Measurements from ENCODE around the gene KRTAP12-2. TPM values are rescaled to one million over a fixed set of nuclear protein-coding genes. Genes with fewer than 3 reads are reported as not detected.
A peak's percentile ranks its signal among the peaks of the same experiment; 100 is the strongest.

The KRTAP12-2 gene
- total and polyA plus RNA-seq, 4 donors = not detected

DNA sequence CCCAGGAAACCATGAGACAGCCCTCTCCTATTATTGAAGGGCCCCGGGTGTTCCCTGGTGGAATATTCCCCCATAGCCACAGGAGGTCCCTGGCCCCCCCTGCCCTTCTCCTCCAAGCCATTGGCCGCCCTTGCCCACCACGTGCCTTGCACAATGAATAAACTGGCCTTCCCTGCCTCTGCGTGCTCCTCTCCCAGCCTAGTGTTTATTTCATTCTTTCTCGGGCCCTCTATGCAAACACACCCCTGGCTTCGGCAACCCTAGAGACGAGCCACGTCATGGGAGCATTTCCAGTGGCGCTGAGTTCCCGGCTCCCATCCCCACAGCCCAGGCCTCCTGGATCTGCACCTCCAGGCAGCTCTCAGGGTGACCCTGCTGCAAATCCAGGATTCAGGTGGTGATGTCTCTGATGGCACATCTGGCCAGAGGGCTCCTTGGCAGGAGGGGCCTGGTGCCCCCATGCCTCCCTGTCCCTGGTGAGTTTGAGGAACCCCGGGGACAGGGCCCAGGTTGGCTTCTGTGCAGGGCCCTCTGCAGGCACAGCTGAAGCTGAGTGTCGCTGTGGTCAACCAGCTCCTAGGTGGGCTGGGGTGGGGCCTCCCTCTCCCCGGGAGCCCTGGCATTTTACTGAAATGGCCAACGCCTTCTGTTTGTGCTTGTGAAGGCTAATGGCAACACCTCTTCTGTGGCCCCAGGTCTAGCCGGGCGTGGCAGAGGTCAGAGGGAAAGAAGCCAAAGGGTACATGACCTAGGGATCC lies 36.4 kb upstream of the KRTAP12-2 start:
- Histone ChIP-seq H3K9me3 (ENCODE audit: control insufficient read depth in 4 of 4, low read length in 3 of 4) (no peaks in the 10 kb centered on the region), H3K27ac (ENCODE audit: low read depth in 1 of 2, low read length in 2 of 2) (no peak overlapping the region), H3K4me1 (ENCODE audit: control insufficient read depth in 4 of 4, insufficient read depth in 4 of 4, low read length in 3 of 4) (peaks cover 0 to 2% (median 0%) of the 10 kb centered on the region in 4 donors), H3K36me3 (ENCODE audit: control insufficient read depth in 4 of 4, insufficient read depth in 3 of 4, low read depth in 1 of 4, low read length in 3 of 4) (no peaks in the 10 kb centered on the region), H3K9ac (ENCODE audit: low read depth in 1 of 2, low read length in 2 of 2) (no peak overlapping the region), H3K4me3 (ENCODE audit: low read depth in 1 of 3, low read length in 3 of 3) (no peak overlapping the region), H3K27me3 (ENCODE audit: control insufficient read depth in 4 of 4, insufficient read depth in 4 of 4, low read length in 3 of 4) (peaks cover 3 to 21% (median 9%) of the 10 kb centered on the region in 4 donors)
- WGBS = 38% methylated on average over 16 of the region's 16 CpGs
- TF ChIP-seq GABPA (IDR thresholded peaks at IDR 0.05 in 1 of 2, conservative IDR thresholded peaks at IDR 0.05 in 1 of 2) (no peak), JUND (IDR thresholded peaks at IDR 0.05) (no peak), EGR1 (IDR thresholded peaks at IDR 0.05; ENCODE audit: low read depth in 2 of 2) (no peak)
- DNase-seq (ENCODE audit: low spot score) = peak; percentile 31

DNA sequence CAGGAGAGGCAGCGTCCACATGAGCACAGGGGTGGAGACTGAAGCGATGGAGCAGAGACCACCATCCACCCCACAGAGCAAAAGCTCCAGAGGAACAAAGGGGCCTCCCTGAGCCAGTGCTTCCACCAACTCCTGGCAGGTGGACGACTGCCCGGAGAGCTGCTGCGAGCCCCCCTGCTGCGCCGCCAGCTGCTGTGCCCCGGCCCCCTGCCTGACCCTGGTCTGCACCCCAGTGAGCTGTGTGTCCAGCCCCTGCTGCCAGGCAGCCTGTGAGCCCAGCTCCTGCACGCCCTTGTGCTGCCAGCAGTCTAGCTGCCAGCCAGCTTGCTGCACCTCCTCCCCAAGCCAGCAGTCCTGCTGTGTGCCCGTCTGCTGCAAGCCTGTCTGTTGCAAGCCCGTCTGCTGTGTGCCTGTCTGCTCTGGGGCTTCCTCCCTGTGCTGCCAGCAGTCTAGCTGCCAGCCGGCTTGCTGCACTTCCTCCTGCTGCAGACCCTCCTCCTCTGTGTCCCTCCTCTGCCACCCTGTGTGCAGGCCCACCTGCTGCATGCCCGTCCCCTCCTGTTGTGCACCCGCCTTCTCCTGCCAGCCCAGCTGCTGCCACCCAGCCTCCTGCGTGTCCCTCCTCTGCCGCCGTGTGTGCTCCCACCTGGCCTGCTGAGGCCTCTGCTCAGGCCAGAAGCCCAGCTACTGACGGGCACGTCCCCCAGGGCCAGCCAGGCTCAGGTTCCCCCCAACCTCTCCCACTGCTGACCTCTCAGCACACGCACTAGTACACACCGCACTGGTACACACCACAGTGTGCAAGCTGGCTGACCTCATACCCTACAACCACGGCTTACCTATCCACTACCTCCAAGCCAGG lies 35.6 kb upstream of the KRTAP12-2 start:
- 69% methylated on average over 22 of the region's 22 CpGs for WGBS
- Histone ChIP-seq H3K27me3 (ENCODE audit: control insufficient read depth in 4 of 4, insufficient read depth in 4 of 4, low read length in 3 of 4) (peaks cover 3 to 21% (median 8%) of the 10 kb centered on the region in 4 donors), H3K4me1 (ENCODE audit: control insufficient read depth in 4 of 4, insufficient read depth in 4 of 4, low read length in 3 of 4) (peaks cover 0 to 2% (median 0%) of the 10 kb centered on the region in 4 donors), H3K27ac (ENCODE audit: low read depth in 1 of 2, low read length in 2 of 2) (no peak overlapping the region), H3K9ac (ENCODE audit: low read depth in 1 of 2, low read length in 2 of 2) (no peak overlapping the region), H3K36me3 (ENCODE audit: control insufficient read depth in 4 of 4, insufficient read depth in 3 of 4, low read depth in 1 of 4, low read length in 3 of 4) (no peaks in the 10 kb centered on the region), H3K9me3 (ENCODE audit: control insufficient read depth in 4 of 4, low read length in 3 of 4) (no peaks in the 10 kb centered on the region), H3K4me3 (ENCODE audit: low read depth in 1 of 3, low read length in 3 of 3) (no peak overlapping the region)
- peak; percentile 24 for DNase-seq (ENCODE audit: low spot score)
- TF ChIP-seq YY1 (IDR thresholded peaks at IDR 0.05) = no peak
- no peak for TF ChIP-seq HNF4A (conservative IDR thresholded peaks at IDR 0.05)

DNA sequence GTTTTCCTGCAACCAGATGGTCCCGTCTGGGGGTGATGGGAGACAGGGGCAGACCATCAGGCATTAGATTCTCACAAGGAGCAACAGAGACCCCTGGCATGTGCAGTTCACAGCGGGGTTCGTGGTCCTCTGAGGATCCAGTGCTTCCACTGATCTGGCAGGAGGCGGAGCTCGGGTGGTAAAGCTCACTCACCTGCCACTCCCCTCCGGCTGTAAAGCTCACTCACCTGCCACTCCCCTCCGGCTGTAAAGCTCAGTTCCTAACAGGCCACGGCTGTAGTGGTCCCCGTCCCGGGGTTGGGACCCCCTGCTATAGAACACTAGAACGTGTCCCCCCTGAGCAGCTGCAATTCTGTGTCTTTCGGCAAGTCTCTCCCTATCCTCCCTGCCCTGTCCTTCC lies 34.8 kb upstream of the KRTAP12-2 start:
- no peak overlapping the region for H3K4me3 ChIP-seq (ENCODE audit: low read depth in 1 of 3, low read length in 3 of 3)
- H3K9me3 ChIP-seq (ENCODE audit: control insufficient read depth in 4 of 4, low read length in 3 of 4) = no peaks in the 10 kb centered on the region
- H3K36me3 ChIP-seq (ENCODE audit: control insufficient read depth in 4 of 4, insufficient read depth in 3 of 4, low read depth in 1 of 4, low read length in 3 of 4) = no peaks in the 10 kb centered on the region
- WGBS = 44% methylated on average over 12 of the region's 12 CpGs
- H3K9ac ChIP-seq (ENCODE audit: low read depth in 1 of 2, low read length in 2 of 2) = no peak overlapping the region
- TF ChIP-seq, protein P1, sequence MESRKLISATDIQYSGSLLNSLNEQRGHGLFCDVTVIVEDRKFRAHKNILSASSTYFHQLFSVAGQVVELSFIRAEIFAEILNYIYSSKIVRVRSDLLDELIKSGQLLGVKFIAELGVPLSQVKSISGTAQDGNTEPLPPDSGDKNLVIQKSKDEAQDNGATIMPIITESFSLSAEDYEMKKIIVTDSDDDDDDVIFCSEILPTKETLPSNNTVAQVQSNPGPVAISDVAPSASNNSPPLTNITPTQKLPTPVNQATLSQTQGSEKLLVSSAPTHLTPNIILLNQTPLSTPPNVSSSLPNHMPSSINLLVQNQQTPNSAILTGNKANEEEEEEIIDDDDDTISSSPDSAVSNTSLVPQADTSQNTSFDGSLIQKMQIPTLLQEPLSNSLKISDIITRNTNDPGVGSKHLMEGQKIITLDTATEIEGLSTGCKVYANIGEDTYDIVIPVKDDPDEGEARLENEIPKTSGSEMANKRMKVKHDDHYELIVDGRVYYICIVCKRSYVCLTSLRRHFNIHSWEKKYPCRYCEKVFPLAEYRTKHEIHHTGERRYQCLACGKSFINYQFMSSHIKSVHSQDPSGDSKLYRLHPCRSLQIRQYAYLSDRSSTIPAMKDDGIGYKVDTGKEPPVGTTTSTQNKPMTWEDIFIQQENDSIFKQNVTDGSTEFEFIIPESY (IDR thresholded peaks at IDR 0.05) = no peak
- TF ChIP-seq RAD21 (IDR thresholded peaks at IDR 0.05) = no peak
- no peak for TF ChIP-seq SP1 (IDR thresholded peaks at IDR 0.05)
- no peak for TF ChIP-seq YY1 (IDR thresholded peaks at IDR 0.05)
- TF ChIP-seq, protein P2, sequence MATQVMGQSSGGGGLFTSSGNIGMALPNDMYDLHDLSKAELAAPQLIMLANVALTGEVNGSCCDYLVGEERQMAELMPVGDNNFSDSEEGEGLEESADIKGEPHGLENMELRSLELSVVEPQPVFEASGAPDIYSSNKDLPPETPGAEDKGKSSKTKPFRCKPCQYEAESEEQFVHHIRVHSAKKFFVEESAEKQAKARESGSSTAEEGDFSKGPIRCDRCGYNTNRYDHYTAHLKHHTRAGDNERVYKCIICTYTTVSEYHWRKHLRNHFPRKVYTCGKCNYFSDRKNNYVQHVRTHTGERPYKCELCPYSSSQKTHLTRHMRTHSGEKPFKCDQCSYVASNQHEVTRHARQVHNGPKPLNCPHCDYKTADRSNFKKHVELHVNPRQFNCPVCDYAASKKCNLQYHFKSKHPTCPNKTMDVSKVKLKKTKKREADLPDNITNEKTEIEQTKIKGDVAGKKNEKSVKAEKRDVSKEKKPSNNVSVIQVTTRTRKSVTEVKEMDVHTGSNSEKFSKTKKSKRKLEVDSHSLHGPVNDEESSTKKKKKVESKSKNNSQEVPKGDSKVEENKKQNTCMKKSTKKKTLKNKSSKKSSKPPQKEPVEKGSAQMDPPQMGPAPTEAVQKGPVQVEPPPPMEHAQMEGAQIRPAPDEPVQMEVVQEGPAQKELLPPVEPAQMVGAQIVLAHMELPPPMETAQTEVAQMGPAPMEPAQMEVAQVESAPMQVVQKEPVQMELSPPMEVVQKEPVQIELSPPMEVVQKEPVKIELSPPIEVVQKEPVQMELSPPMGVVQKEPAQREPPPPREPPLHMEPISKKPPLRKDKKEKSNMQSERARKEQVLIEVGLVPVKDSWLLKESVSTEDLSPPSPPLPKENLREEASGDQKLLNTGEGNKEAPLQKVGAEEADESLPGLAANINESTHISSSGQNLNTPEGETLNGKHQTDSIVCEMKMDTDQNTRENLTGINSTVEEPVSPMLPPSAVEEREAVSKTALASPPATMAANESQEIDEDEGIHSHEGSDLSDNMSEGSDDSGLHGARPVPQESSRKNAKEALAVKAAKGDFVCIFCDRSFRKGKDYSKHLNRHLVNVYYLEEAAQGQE (IDR thresholded peaks at IDR 0.05) = no peak
- TF ChIP-seq NR2F2 (IDR thresholded peaks at IDR 0.05) = no peak
- TF ChIP-seq EGR1 (IDR thresholded peaks at IDR 0.05; ENCODE audit: low read depth in 2 of 2) = no peak
- no peak for TF ChIP-seq RXRA (IDR thresholded peaks at IDR 0.05)
- TF ChIP-seq GABPA (IDR thresholded peaks at IDR 0.05 in 1 of 2, conservative IDR thresholded peaks at IDR 0.05 in 1 of 2) = no peak
- no peak for TF ChIP-seq HNF4G (IDR thresholded peaks at IDR 0.05)
- TF ChIP-seq, protein P3, sequence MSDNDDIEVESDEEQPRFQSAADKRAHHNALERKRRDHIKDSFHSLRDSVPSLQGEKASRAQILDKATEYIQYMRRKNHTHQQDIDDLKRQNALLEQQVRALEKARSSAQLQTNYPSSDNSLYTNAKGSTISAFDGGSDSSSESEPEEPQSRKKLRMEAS (IDR thresholded peaks at IDR 0.05) = no peak
- TF ChIP-seq FOXA1 (IDR thresholded peaks at IDR 0.05) = no peak
- TF ChIP-seq HNF4A (conservative IDR thresholded peaks at IDR 0.05) = no peak
- TF ChIP-seq, protein P4, sequence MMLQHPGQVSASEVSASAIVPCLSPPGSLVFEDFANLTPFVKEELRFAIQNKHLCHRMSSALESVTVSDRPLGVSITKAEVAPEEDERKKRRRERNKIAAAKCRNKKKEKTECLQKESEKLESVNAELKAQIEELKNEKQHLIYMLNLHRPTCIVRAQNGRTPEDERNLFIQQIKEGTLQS (IDR thresholded peaks at IDR 0.05) = no peak
- TF ChIP-seq FOXA2 (IDR thresholded peaks at IDR 0.05) = no peak
- TF ChIP-seq, protein P5, sequence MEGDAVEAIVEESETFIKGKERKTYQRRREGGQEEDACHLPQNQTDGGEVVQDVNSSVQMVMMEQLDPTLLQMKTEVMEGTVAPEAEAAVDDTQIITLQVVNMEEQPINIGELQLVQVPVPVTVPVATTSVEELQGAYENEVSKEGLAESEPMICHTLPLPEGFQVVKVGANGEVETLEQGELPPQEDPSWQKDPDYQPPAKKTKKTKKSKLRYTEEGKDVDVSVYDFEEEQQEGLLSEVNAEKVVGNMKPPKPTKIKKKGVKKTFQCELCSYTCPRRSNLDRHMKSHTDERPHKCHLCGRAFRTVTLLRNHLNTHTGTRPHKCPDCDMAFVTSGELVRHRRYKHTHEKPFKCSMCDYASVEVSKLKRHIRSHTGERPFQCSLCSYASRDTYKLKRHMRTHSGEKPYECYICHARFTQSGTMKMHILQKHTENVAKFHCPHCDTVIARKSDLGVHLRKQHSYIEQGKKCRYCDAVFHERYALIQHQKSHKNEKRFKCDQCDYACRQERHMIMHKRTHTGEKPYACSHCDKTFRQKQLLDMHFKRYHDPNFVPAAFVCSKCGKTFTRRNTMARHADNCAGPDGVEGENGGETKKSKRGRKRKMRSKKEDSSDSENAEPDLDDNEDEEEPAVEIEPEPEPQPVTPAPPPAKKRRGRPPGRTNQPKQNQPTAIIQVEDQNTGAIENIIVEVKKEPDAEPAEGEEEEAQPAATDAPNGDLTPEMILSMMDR (IDR thresholded peaks at IDR 0.05; ENCODE audit: low read depth, low read length, missing input control) = no peak
- TF ChIP-seq TAF1 (conservative IDR thresholded peaks at IDR 0.05) = no peak
- no peak for TF ChIP-seq JUND (IDR thresholded peaks at IDR 0.05)
- peaks cover 3 to 14% (median 10%) of the 10 kb centered on the region in 4 donors for H3K27me3 ChIP-seq (ENCODE audit: control insufficient read depth in 4 of 4, insufficient read depth in 4 of 4, low read length in 3 of 4)
- DNase-seq (ENCODE audit: low spot score) = peak; percentile 24
- peaks cover 0 to 2% (median 0%) of the 10 kb centered on the region in 4 donors for H3K4me1 ChIP-seq (ENCODE audit: control insufficient read depth in 4 of 4, insufficient read depth in 4 of 4, low read length in 3 of 4)
- no peak overlapping the region for H3K27ac ChIP-seq (ENCODE audit: low read depth in 1 of 2, low read length in 2 of 2)

All from liver (tissue), 9 donors.